ENCODE measurements around the gene BRIP1. TPM values are rescaled to one million over a fixed set of nuclear protein-coding genes. Genes with fewer than 3 reads are reported as not detected.
"Not testable (repeated sequence)": the region's sequence is repeated elsewhere in the genome, so short reads cannot be mapped to it uniquely, and the experiment has no call there.

BRIP1 gene
- total and polyA plus RNA-seq, 10 of the 15 experiments (the other 5 are each of a cell fraction or from before 2014, with no cell fraction given), result 4.0 to 24.2 (median 12.8) TPM

GRCh38 chr17:61680921-61681320 lies 182.4 kb downstream of the BRIP1 start (continued):
- TF ChIP-seq, protein P1, sequence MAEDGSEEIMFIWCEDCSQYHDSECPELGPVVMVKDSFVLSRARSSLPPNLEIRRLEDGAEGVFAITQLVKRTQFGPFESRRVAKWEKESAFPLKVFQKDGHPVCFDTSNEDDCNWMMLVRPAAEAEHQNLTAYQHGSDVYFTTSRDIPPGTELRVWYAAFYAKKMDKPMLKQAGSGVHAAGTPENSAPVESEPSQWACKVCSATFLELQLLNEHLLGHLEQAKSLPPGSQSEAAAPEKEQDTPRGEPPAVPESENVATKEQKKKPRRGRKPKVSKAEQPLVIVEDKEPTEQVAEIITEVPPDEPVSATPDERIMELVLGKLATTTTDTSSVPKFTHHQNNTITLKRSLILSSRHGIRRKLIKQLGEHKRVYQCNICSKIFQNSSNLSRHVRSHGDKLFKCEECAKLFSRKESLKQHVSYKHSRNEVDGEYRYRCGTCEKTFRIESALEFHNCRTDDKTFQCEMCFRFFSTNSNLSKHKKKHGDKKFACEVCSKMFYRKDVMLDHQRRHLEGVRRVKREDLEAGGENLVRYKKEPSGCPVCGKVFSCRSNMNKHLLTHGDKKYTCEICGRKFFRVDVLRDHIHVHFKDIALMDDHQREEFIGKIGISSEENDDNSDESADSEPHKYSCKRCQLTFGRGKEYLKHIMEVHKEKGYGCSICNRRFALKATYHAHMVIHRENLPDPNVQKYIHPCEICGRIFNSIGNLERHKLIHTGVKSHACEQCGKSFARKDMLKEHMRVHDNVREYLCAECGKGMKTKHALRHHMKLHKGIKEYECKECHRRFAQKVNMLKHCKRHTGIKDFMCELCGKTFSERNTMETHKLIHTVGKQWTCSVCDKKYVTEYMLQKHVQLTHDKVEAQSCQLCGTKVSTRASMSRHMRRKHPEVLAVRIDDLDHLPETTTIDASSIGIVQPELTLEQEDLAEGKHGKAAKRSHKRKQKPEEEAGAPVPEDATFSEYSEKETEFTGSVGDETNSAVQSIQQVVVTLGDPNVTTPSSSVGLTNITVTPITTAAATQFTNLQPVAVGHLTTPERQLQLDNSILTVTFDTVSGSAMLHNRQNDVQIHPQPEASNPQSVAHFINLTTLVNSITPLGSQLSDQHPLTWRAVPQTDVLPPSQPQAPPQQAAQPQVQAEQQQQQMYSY (CRISPR knock-in tag; IDR thresholded peaks at IDR 0.05), result no peak
- TF ChIP-seq TCF7 (IDR thresholded peaks at IDR 0.05; ENCODE audit: borderline replicate concordance) (no peak), MYC (IDR thresholded peaks at IDR 0.05; ENCODE audit: insufficient read depth, insufficient read length, insufficient replicate concordance, low read length, severe bottlenecking) (no peak), ETV6 (conservative IDR thresholded peaks at IDR 0.05 in 1 of 2, IDR thresholded peaks at IDR 0.05 in 1 of 2; ENCODE audit: borderline replicate concordance in 1 of 2, low read depth in 1 of 2) (peak in 1 of 2 experiments; percentile 19; a peak in 1 of 4 replicates), NFXL1 (IDR thresholded peaks at IDR 0.05; ENCODE audit: borderline replicate concordance) (peak; percentile 25; the same call in 1 of the 2 replicates), ZNF622 (IDR thresholded peaks at IDR 0.05) (no peak), IRF4 (IDR thresholded peaks at IDR 0.05; ENCODE audit: low read depth, low read length) (no peak), BHLHE40 (IDR thresholded peaks at IDR 0.05; ENCODE audit: borderline replicate concordance in 1 of 2, low read depth in 2 of 2, low read length in 1 of 2) (no peak)

DNA sequence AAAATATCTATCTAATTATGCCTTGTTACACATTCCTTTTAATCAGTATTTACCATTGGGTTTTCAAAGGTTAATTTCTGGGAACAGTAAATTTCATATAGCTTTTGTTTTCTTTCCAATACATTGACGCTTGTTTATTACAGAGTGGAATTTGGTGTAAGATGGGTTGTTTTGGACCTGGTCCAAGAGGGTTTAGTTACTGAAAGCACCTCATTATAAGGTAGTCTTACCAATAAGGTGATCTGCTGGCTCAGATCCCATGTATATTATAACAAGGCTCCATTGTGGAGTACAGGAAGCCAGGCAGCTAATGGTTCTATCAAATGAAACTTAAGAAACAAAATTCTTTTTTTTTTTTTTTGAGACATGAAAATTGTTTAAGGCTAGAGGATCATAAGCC lies 185.0 kb downstream of the BRIP1 start:
- RAD21 ChIA-PET (ENCODE audit: unreplicated experiment), result no interaction called here
- no peak overlapping the region for H2AFZ ChIP-seq (ENCODE audit: control insufficient read depth, low read depth, low read length)

GRCh38 chr17:61677150-61677811 lies 186.0 kb downstream of the BRIP1 start:
- not testable (repeated sequence) for BruUV-seq (replicated peaks); FAIRE-seq
- 65% methylated on average over 7 of the region's 7 CpGs for WGBS (ENCODE audit: insufficient coverage, insufficient replicate concordance, low lambda C conversion rate, missing lambda C conversion rate)

More for the DNA sequence above, 185.0 kb downstream of the BRIP1 start:
- WGBS (ENCODE audit: insufficient coverage, insufficient replicate concordance, low lambda C conversion rate, missing lambda C conversion rate), result 100% methylated on average over 1 of the region's 1 CpG
- CTCF ChIA-PET, result no interaction called here
- no peaks in the 10 kb centered on the region for H3K36me3 ChIP-seq (ENCODE audit: control insufficient read depth in 2 of 2, insufficient read depth in 2 of 2, low read length in 1 of 2)
- no TSS peak for BruUV-seq (replicated peaks)
- SMC1A ChIA-PET (ENCODE audit: uncharacterized antibody, unreplicated experiment), result no interaction called here
- H3K79me2 ChIP-seq (ENCODE audit: control insufficient read depth, insufficient read depth, low read length), result no peaks in the 10 kb centered on the region
- POLR2A ChIA-PET, result interaction anchor here (0.7 kb wide), 1 partner anchor 83 kb away, joined by 4 read pairs; no protein-coding TSS in a partner anchor
- intact Hi-C loops (cut with micrococcal nuclease; ENCODE audit: unreplicated experiment) (no loop called here), in situ Hi-C loops (cut with MboI) (no loop called here)
- no peak for DNase-seq (ENCODE audit: low read depth, low spot score)
- no peak for ATAC-seq
- TF ChIP-seq ZSCAN29 (IDR thresholded peaks at IDR 0.05), result no peak
- peak; percentile 82; the same call in 1 of the 2 replicates for TF ChIP-seq NFXL1 (IDR thresholded peaks at IDR 0.05; ENCODE audit: borderline replicate concordance)
- FAIRE-seq, result no peak
- no peak overlapping the region for H3K9ac ChIP-seq (ENCODE audit: control insufficient read depth, insufficient read depth, low read length)
- H3K4me2 ChIP-seq (ENCODE audit: control insufficient read depth, insufficient read depth), result no peak overlapping the region
- H3K27ac ChIP-seq (ENCODE audit: control insufficient read depth, insufficient read depth), result no peak overlapping the region
- H3K4me1 ChIP-seq (ENCODE audit: control insufficient read depth, insufficient read depth, low read length), result no peaks in the 10 kb centered on the region
- no peak overlapping the region for H3K4me3 ChIP-seq
- H4K20me1 ChIP-seq (ENCODE audit: control insufficient read depth, insufficient read depth), result no peaks in the 10 kb centered on the region
- no peaks in the 10 kb centered on the region for H3K27me3 ChIP-seq (replicated peaks in 1 of 2; ENCODE audit: control insufficient read depth in 2 of 2, insufficient read depth in 2 of 2, low read length in 1 of 2)
- no peaks in the 10 kb centered on the region for H3K9me3 ChIP-seq (replicated peaks; ENCODE audit: control insufficient read depth, insufficient read depth, low read length)

More at GRCh38 chr17:61677150-61677811, 186.0 kb downstream of the BRIP1 start:
- RAD21 ChIA-PET (ENCODE audit: unreplicated experiment); H4K20me1 ChIP-seq (ENCODE audit: control insufficient read depth, insufficient read depth); H3K9ac ChIP-seq (ENCODE audit: control insufficient read depth, insufficient read depth, low read length); in situ Hi-C loops (cut with MboI); POLR2A ChIA-PET; H3K27ac ChIP-seq (ENCODE audit: control insufficient read depth, insufficient read depth); intact Hi-C loops (cut with micrococcal nuclease; ENCODE audit: unreplicated experiment); H3K9me3 ChIP-seq (replicated peaks; ENCODE audit: control insufficient read depth, insufficient read depth, low read length); H2AFZ ChIP-seq (ENCODE audit: control insufficient read depth, low read depth, low read length); H3K36me3 ChIP-seq (ENCODE audit: control insufficient read depth in 2 of 2, insufficient read depth in 2 of 2, low read length in 1 of 2); H3K4me1 ChIP-seq (ENCODE audit: control insufficient read depth, insufficient read depth, low read length); DNase-seq (ENCODE audit: low read depth, low spot score); H3K4me2 ChIP-seq (ENCODE audit: control insufficient read depth, insufficient read depth); H3K27me3 ChIP-seq (replicated peaks in 1 of 2; ENCODE audit: control insufficient read depth in 2 of 2, insufficient read depth in 2 of 2, low read length in 1 of 2); SMC1A ChIA-PET (ENCODE audit: uncharacterized antibody, unreplicated experiment); CTCF ChIA-PET; H3K79me2 ChIP-seq (ENCODE audit: control insufficient read depth, insufficient read depth, low read length); H3K4me3 ChIP-seq; ATAC-seq: not testable (repeated sequence)
